Left ventricle myocardium inferior (tissue), 1 donor: ENCODE measurements around the gene LY6G5B. TPM values are rescaled to one million over a fixed set of nuclear protein-coding genes. Genes with fewer than 3 reads are reported as not detected.

Source experiments
- DNase-seq: peaks from one replicate; pipeline ENCODE4 v3.0.0-alpha.2; 2020
- H3K27ac ChIP-seq: fragments of 200-600 bp; replicated peaks from 2 replicates; pipeline ENCODE4 v1.8.0; 2021
- H3K27me3 ChIP-seq: fragments of 200-600 bp; 2 replicates; pipeline ENCODE4 v1.8.0; 2021; ENCODE audit warnings: low read depth
- H3K36me3 ChIP-seq: fragments of 200-600 bp; 2 replicates; pipeline ENCODE4 v1.8.0; 2021
- H3K4me1 ChIP-seq: fragments of 200-600 bp; 2 replicates; pipeline ENCODE4 v1.8.0; 2021
- H3K4me3 ChIP-seq: fragments of 200-600 bp; 2 replicates; pipeline ENCODE4 v1.8.0; 2021; ENCODE audit warnings: mild to moderate bottlenecking, moderate library complexity
- H3K9me3 ChIP-seq: fragments of 200-600 bp; replicated peaks from 2 replicates; pipeline ENCODE4 v1.8.0; 2021
- CTCF ChIP-seq: fragments of 200-600 bp; IDR thresholded peaks from 2 replicates; pipeline ENCODE4 v1.8.0; 2021; ENCODE audit warnings: antibody characterized with exemption, mild to moderate bottlenecking, borderline replicate concordance
- intact Hi-C: fragments of 100-400 bp; cut with micrococcal nuclease; formaldehyde crosslinking; loops from one replicate; pipeline ENCODE4 v1.11.0; 2022
- total RNA-seq: library from RNA; stranded (reverse); fragmentation: NEBNext Ultra II Directional; extraction: Animal tissue kit (Norgen Biotek cat#: 25700); gene quantifications from one replicate; pipeline ENCODE4 v1.2.1, GENCODE V29; 2021
- donor health status: DM: no; HTN: yes; CAD: no; lungs with severe emphysema.

The LY6G5B gene
- total RNA-seq, 1 donor from 2014 or later = 4.4 TPM

GRCh38 chr6:31687321-31687720, 17.5 kb downstream of the LY6G5B start:
- peaks cover 71% of the 10 kb centered on the region for H3K36me3 ChIP-seq
- H3K4me3 ChIP-seq = no peak overlapping the region
- peaks cover 8% of the 10 kb centered on the region for H3K4me1 ChIP-seq
- intact Hi-C loops = no loop called here
- DNase-seq = no peak
- no peaks in the 10 kb centered on the region for H3K27me3 ChIP-seq
- no peak overlapping the region for H3K27ac ChIP-seq
- H3K9me3 ChIP-seq = no peaks in the 10 kb centered on the region
- TF ChIP-seq CTCF = no peak

DNA sequence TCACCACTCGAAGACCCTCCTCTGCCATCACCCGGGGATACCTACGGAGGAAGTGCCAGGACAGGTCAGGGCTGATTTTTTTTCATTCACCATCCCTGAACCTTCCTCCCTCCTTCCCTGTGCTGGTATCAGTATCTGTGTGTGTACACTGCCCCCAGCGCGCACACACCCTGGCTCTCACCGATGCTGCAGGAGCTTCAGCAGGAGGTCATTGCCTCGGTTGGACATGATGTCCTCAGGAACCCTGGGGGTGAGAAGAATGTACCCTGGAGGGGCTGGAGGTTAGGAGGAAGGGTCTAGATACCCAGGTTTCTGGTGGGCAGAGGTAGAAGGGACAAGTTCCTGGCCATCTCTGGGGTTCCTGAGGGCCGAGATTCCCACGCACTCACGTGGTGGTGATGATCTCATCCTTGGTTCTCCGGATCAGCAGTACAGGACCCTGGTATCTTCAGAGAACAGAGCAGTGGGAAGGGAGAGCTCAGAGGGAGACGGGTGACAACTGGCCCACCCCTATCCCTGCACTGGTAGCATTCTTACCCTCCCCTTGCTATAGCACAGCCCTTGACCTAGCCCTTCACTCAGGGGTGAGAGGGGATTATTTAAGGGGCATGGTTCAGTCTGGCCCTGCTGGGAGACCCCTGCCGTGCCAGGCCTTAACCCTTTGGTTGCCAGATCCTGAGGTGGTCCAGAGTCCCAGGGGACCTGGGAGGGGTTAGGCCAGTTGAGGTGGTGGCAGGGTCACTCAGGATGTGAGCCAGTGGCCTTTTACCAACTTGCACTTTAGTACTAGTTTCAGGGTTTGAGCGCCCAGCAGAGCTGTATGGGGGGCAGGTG, 18.3 kb downstream of the LY6G5B start:
- H3K27me3 ChIP-seq = no peaks in the 10 kb centered on the region
- H3K4me3 ChIP-seq = no peak overlapping the region
- H3K36me3 ChIP-seq = peaks cover 78% of the 10 kb centered on the region
- H3K9me3 ChIP-seq = no peaks in the 10 kb centered on the region
- no peak for DNase-seq
- peaks cover 3% of the 10 kb centered on the region for H3K4me1 ChIP-seq
- H3K27ac ChIP-seq = no peak overlapping the region
- intact Hi-C loops = no loop called here
- TF ChIP-seq CTCF = no peak

GRCh38 chr6:31689249-31690110, 19.7 kb downstream of the LY6G5B start:
- no peaks in the 10 kb centered on the region for H3K27me3 ChIP-seq
- TF ChIP-seq CTCF = peak; percentile 26
- H3K9me3 ChIP-seq = no peaks in the 10 kb centered on the region
- no peak for DNase-seq
- H3K36me3 ChIP-seq = peaks cover 92% of the 10 kb centered on the region
- no peak overlapping the region for H3K4me3 ChIP-seq
- H3K4me1 ChIP-seq = no peaks in the 10 kb centered on the region
- no peak overlapping the region for H3K27ac ChIP-seq
- intact Hi-C loops = no loop called here

GRCh38 chr6:31690231-31691077, 20.7 kb downstream of the LY6G5B start:
- intact Hi-C loops = no loop called here
- Histone ChIP-seq H3K4me1 (no peaks in the 10 kb centered on the region), H3K27me3 (no peaks in the 10 kb centered on the region), H3K9me3 (no peaks in the 10 kb centered on the region), H3K36me3 (peaks cover 97% of the 10 kb centered on the region), H3K4me3 (no peak overlapping the region), H3K27ac (no peak overlapping the region)
- no peak for DNase-seq
- TF ChIP-seq CTCF = no peak

DNA sequence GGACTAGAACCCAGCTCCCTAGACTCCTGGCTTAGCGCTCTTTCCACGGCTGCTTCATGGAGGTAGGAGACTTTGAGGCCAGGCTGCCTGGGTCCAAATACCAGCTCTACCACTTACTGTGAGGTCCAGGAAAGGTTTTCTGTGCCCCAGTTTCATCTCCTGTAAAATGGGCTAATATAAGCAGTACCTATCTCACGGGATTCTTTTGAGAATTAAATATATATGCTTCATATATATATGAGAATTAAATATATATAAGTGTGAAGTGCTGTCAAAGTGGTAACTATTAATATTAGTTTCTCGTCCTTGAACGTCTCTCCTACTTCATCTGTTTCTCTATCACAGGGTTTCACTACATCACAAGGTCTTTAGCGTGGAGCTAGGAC, 21.3 kb downstream of the LY6G5B start:
- intact Hi-C loops = no loop called here
- Histone ChIP-seq H3K27ac (no peak overlapping the region), H3K4me3 (no peak overlapping the region), H3K4me1 (no peaks in the 10 kb centered on the region), H3K36me3 (peaks cover 99% of the 10 kb centered on the region), H3K9me3 (no peaks in the 10 kb centered on the region), H3K27me3 (no peaks in the 10 kb centered on the region)
- TF ChIP-seq CTCF = no peak
- no peak for DNase-seq
